IMR-90 (cell line): ENCODE results near the gene ZNF276. TPM values are rescaled to one million over a fixed set of nuclear protein-coding genes. Genes with fewer than 3 reads are reported as not detected.

Experiments
- ATAC-seq: fragments of 200-7000 bp; cut with Tn5 transposase; 2 replicates; pipeline ENCODE4 v1.9.1; 2020; ENCODE audit warnings: low read depth, mild to moderate bottlenecking, moderate library complexity
- BruUV-seq: library from RNA; stranded (reverse); fragments of 400-500 nt; replicated peaks from 2 replicates; lab custom pipeline; 2021; lab: Mats Ljungman, UMichigan
- CTCF ChIA-PET: fragments of 300-600 bp; formaldehyde crosslinking; extraction: SDS; loops from one replicate; lab custom pipeline; 2021; ENCODE audit warnings: antibody characterized with exemption; lab: Yijun Ruan, JAX
- POLR2A ChIA-PET: fragments of 300-600 bp; sonication (Branson Sonifier 250); formaldehyde crosslinking; loops from one replicate; lab custom pipeline; 2022; ENCODE audit warnings: antibody characterized with exemption; ENCODE audit not compliant: unreplicated experiment; lab: Charles Lee
- DNase-seq: peaks from one replicate; pipeline ENCODE4 v3.0.0; 2013
- H2AFZ ChIP-seq: replicated peaks from 2 replicates; pipeline ENCODE3; 2013; ENCODE audit warnings: low read length, mild to moderate bottlenecking; ENCODE audit not compliant: poor library complexity
- H2AK5ac ChIP-seq: 2 replicates; pipeline ENCODE4 v1.6.1; 2013; ENCODE audit warnings: low read depth, low read length, inconsistent platforms
- H2AK9ac ChIP-seq: replicated peaks from 2 replicates; pipeline ENCODE3; 2013; ENCODE audit warnings: mild to moderate bottlenecking, low read depth, low read length, moderate library complexity; ENCODE audit not compliant: poor library complexity
- H2BK120ac ChIP-seq: 2 replicates; pipeline ENCODE4 v1.6.1; 2013; ENCODE audit warnings: low read depth, low read length, inconsistent platforms
- H2BK15ac ChIP-seq: 3 replicates; pipeline ENCODE4 v1.6.1; 2013; ENCODE audit warnings: low read depth, low read length, inconsistent platforms
- H2BK20ac ChIP-seq: 2 replicates; pipeline ENCODE4 v1.6.1; 2013; ENCODE audit warnings: low read depth, mild to moderate bottlenecking, inconsistent platforms, low read length, moderate library complexity
- H2BK5ac ChIP-seq: 2 replicates; pipeline ENCODE4 v1.6.1; 2013; ENCODE audit warnings: mild to moderate bottlenecking, low read depth, low read length, inconsistent platforms; ENCODE audit not compliant: poor library complexity, severe bottlenecking
- H3K14ac ChIP-seq: replicated peaks from 2 replicates; pipeline ENCODE4 v1.6.1; 2013; ENCODE audit warnings: low read depth, low read length, inconsistent platforms
- H3K18ac ChIP-seq: 2 replicates; pipeline ENCODE4 v1.6.1; 2013; ENCODE audit warnings: low read depth, low read length, control low read depth
- H3K23ac ChIP-seq: 2 replicates; pipeline ENCODE4 v1.6.1; 2013; ENCODE audit warnings: low read depth, low read length, inconsistent platforms
- H3K27ac ChIP-seq: 2 replicates; pipeline ENCODE4 v1.5.1; 2013; ENCODE audit warnings: mild to moderate bottlenecking, control low read depth, low read length; ENCODE audit not compliant: insufficient read depth
- H3K27me3 ChIP-seq: 2 replicates; pipeline ENCODE4 v1.6.1; 2013; ENCODE audit warnings: low read length; ENCODE audit not compliant: control insufficient read depth, insufficient read depth
- H3K36me3 ChIP-seq: 2 replicates; pipeline ENCODE4 v1.6.1; 2013; ENCODE audit warnings: low read length, mixed read lengths; ENCODE audit not compliant: control insufficient read depth, insufficient read depth
- H3K4ac ChIP-seq: 2 replicates; pipeline ENCODE4 v1.6.1; 2013; ENCODE audit warnings: low read depth, low read length, inconsistent platforms
- H3K4me1 ChIP-seq: 2 replicates; pipeline ENCODE4 v1.6.1; 2013; ENCODE audit warnings: low read length, mixed read lengths; ENCODE audit not compliant: control insufficient read depth, insufficient read depth
- H3K4me2 ChIP-seq: 2 replicates; pipeline ENCODE4 v1.6.1; 2013; ENCODE audit warnings: low read depth, mild to moderate bottlenecking, control low read depth, low read length, moderate library complexity
- H3K4me3 ChIP-seq: 2 replicates; pipeline ENCODE4 v1.5.1; 2013; ENCODE audit warnings: low read depth, mild to moderate bottlenecking, control low read depth, low read length, moderate library complexity; ENCODE audit not compliant: insufficient read depth
- H3K56ac ChIP-seq: 2 replicates; pipeline ENCODE4 v1.6.1; 2013; ENCODE audit warnings: low read length, inconsistent platforms; ENCODE audit not compliant: insufficient read depth; ENCODE audit errors: extremely low read depth
- H3K79me1 ChIP-seq, 2 experiments: 2 replicates each; pipeline ENCODE4 v1.6.1; 2013; ENCODE audit warnings: low read length in 2 of 2, inconsistent platforms in 1 of 2, low read depth in 1 of 2
- H3K9ac ChIP-seq: 2 replicates; pipeline ENCODE4 v1.6.1; 2013; ENCODE audit warnings: low read depth, low read length, control low read depth
- H3K9me1 ChIP-seq: 2 replicates; pipeline ENCODE4 v1.6.1; 2013; ENCODE audit warnings: low read length, inconsistent platforms; ENCODE audit not compliant: insufficient read depth
- H3K9me3 ChIP-seq: 2 replicates; pipeline ENCODE4 v1.6.1; 2013; ENCODE audit warnings: low read length; ENCODE audit not compliant: control insufficient read depth, insufficient read depth
- H4K20me1 ChIP-seq: 2 replicates; pipeline ENCODE4 v1.6.1; 2013; ENCODE audit warnings: low read length, inconsistent platforms; ENCODE audit not compliant: insufficient read depth
- H4K5ac ChIP-seq: 2 replicates; pipeline ENCODE4 v1.6.1; 2013; ENCODE audit warnings: mild to moderate bottlenecking, low read depth, low read length, control low read depth
- H4K8ac ChIP-seq, 2 experiments: 2 replicates each; pipeline ENCODE4 v1.6.1; 2013; ENCODE audit warnings: low read depth in 2 of 2, low read length in 2 of 2, control low read depth in 1 of 2, inconsistent platforms in 1 of 2
- H4K91ac ChIP-seq: 2 replicates; pipeline ENCODE4 v1.6.1; 2013; ENCODE audit warnings: low read depth, low read length, inconsistent platforms; ENCODE audit not compliant: insufficient read depth
- BHLHE40 ChIP-seq: fragments of 150-350 bp; IDR thresholded peaks from 2 replicates; pipeline ENCODE4 v1.6.1; 2016; ENCODE audit warnings: mild to moderate bottlenecking, low read depth, low read length
- CEBPB ChIP-seq: IDR thresholded peaks from 2 replicates; pipeline ENCODE4 v1.6.1; 2012; ENCODE audit warnings: low read depth, low read length, improper control_type of control experiment
- CTCF ChIP-seq: conservative IDR thresholded peaks from 2 replicates; pipeline ENCODE4 v1.5.1; 2012; ENCODE audit warnings: mild to moderate bottlenecking, low read depth, low read length, improper control_type of control experiment
- ELK1 ChIP-seq: fragments of 150-350 bp; IDR thresholded peaks from 2 replicates; pipeline ENCODE4 v1.6.1; 2016; ENCODE audit warnings: low read depth, mild to moderate bottlenecking, low read length, moderate library complexity, borderline replicate concordance
- MAFK ChIP-seq: IDR thresholded peaks from 2 replicates; pipeline ENCODE4 v1.6.1; 2012; ENCODE audit warnings: low read depth, low read length, improper control_type of control experiment
- POLR2A ChIP-seq: IDR thresholded peaks from 2 replicates; pipeline ENCODE4 v1.6.1; 2012; ENCODE audit warnings: mild to moderate bottlenecking, low read depth, low read length
- SMC3 ChIP-seq: fragments of 150-350 bp; IDR thresholded peaks from 2 replicates; pipeline ENCODE4 v1.6.1; 2016; ENCODE audit warnings: low read depth, mild to moderate bottlenecking, antibody characterized with exemption, low read length, moderate library complexity
- WGBS, 2 experiments: methylation state at CpG; one replicate each; pipeline versions ENCODE4 v1.1.5 to v1.1.7; 2013; ENCODE audit warnings: missing lambda C conversion rate in 2 of 2; ENCODE audit not compliant: insufficient read length in 1 of 2; ENCODE audit errors: extremely low coverage in 2 of 2; 5-methylcytosine and 5-hydroxymethylcytosine counted together
- dilution Hi-C: fragments of 300-500 bp; cut with HindIII; formaldehyde crosslinking; loops from one replicate; pipeline ENCODE4 v1.14.3; 2018; ENCODE audit warnings: low sequenced_read_pairs; ENCODE audit not compliant: unreplicated experiment
- in situ Hi-C: fragments of 300-500 bp; cut with MboI; formaldehyde crosslinking; loops from 3 replicates; pipeline ENCODE4 v1.14.3; 2019; ENCODE audit warnings: low sequenced_read_pairs, inconsistent platforms, mixed read lengths
- intact Hi-C: fragments of 100-400 bp; cut with micrococcal nuclease; formaldehyde crosslinking; loops from 2 replicates; pipeline ENCODE4 v1.10.0; 2022
- polyA plus RNA-seq, 3 experiments: library from polyadenylated mRNA; depleted of rRNA; stranded (reverse); fragments of >200 nt; gene quantifications; 2 replicates each; pipeline ENCODE4 v1.2.3, GENCODE V29; 2012; ENCODE audit warnings: low replicate concordance in 1 of 3
- total RNA-seq: library from RNA; depleted of rRNA; stranded (reverse); fragments of >200 nt; gene quantifications from 2 replicates; pipeline ENCODE4 v1.2.3, GENCODE V29; 2012

Gene ZNF276
- total and polyA plus RNA-seq, 2 of the 4 experiments (the other 2 are of a cell fraction): 4.1 to 18.6 TPM

GRCh38 chr16:89749637-89750036 is 28.3 kb downstream of the ZNF276 start:
- ATAC-seq (no peak), DNase-seq (no peak)
- peaks cover under 1 to 3% of the 10 kb centered on the region in 2 experiments; a peak in 2 of 4 replicates for H3K79me1 ChIP-seq
- ChIA-PET CTCF (no interaction called here), POLR2A (no interaction called here)
- no peak overlapping the region for H3K56ac ChIP-seq
- no peak overlapping the region for H2AFZ ChIP-seq
- 95% methylated on average over 4 of the region's 10 CpGs; no CpG with 5 or more reads in 1 of the 2 experiments for WGBS, 2 experiments
- no peak overlapping the region for H2AK9ac ChIP-seq
- no peak for TF ChIP-seq CEBPB
- no peak for TF ChIP-seq SMC3
- no peak for TF ChIP-seq BHLHE40
- no peak for TF ChIP-seq MAFK
- TF ChIP-seq ELK1: no peak
- no peak for TF ChIP-seq CTCF
- no peak for TF ChIP-seq POLR2A
- no peak overlapping the region for H2AK5ac ChIP-seq
- no peaks in the 10 kb centered on the region for H3K27me3 ChIP-seq
- H3K18ac ChIP-seq: no peak overlapping the region
- H3K4me1 ChIP-seq: no peaks in the 10 kb centered on the region
- peaks cover 25% of the 10 kb centered on the region for H3K36me3 ChIP-seq
- no peak overlapping the region for H3K4me3 ChIP-seq
- dilution Hi-C loops (no loop called here), in situ Hi-C loops (no loop called here), intact Hi-C loops (no loop called here)
- H3K4ac ChIP-seq: no peak overlapping the region
- H2BK15ac ChIP-seq: no peak overlapping the region
- no peaks in the 10 kb centered on the region for H3K9me1 ChIP-seq
- no peak overlapping the region for H4K91ac ChIP-seq
- H4K5ac ChIP-seq: no peak overlapping the region
- no peak overlapping the region for H3K9ac ChIP-seq
- H2BK5ac ChIP-seq: no peak overlapping the region
- no peak overlapping the region for H3K4me2 ChIP-seq
- H3K14ac ChIP-seq: no peak overlapping the region
- H3K27ac ChIP-seq: no peak overlapping the region
- H3K9me3 ChIP-seq: no peaks in the 10 kb centered on the region
- H2BK20ac ChIP-seq: no peak overlapping the region
- no TSS peak for BruUV-seq
- no peak overlapping the region for H2BK120ac ChIP-seq
- no peak overlapping the region for H4K8ac ChIP-seq
- no peak overlapping the region for H3K23ac ChIP-seq
- H4K20me1 ChIP-seq: no peaks in the 10 kb centered on the region
